HepG2 (cell line): ENCODE measurements around the gene TAOK3. TPM values are rescaled to one million over a fixed set of nuclear protein-coding genes. Genes with fewer than 3 reads are reported as not detected.
A peak's percentile ranks its signal among the peaks of the same experiment; 100 is the strongest.

Experiments used
- BRCA1 ChIP-seq: sonication (generic); formaldehyde crosslinking; IDR thresholded peaks from 2 replicates; pipeline ENCODE4 v1.4.0; 2020; ENCODE audit warnings: missing genetic modification reagents
- ELF3 ChIP-seq: IDR thresholded peaks from 2 replicates; pipeline ENCODE4 v1.6.1; 2016; ENCODE audit warnings: missing genetic modification reagents, missing compliant biosample characterization
- FOXP1 ChIP-seq, 2 experiments: fragments of 450-650 bp in 1 of 2; IDR thresholded peaks; 2 replicates each; pipeline ENCODE4 v1.6.1; 2017 to 2018; ENCODE audit warnings: antibody characterized with exemption in 1 of 2
- HHEX ChIP-seq: IDR thresholded peaks from 2 replicates; pipeline ENCODE4 v1.6.1; 2016; ENCODE audit warnings: control low read depth
- HNF1A ChIP-seq, 2 experiments: sonication (generic) in 1 of 2; formaldehyde crosslinking in 1 of 2; IDR thresholded peaks; 2 replicates each; pipeline versions ENCODE4 v1.4.0 to v1.6.1; 2016 to 2020; ENCODE audit warnings: borderline replicate concordance in 1 of 2, low read depth in 1 of 2, mild to moderate bottlenecking in 1 of 2, missing genetic modification reagents in 1 of 2
- KLF6 ChIP-seq: IDR thresholded peaks from 2 replicates; pipeline ENCODE4 v1.8.0; 2016; ENCODE audit warnings: missing biosample characterization, missing genetic modification reagents
- MED8 ChIP-seq: sonication (generic); formaldehyde crosslinking; IDR thresholded peaks from 2 replicates; pipeline ENCODE4 v1.8.1; 2023; ENCODE audit warnings: mild to moderate bottlenecking, missing genetic modification reagents; ENCODE audit not compliant: insufficient replicate concordance
- NCOR1 ChIP-seq: fragments of 200-600 bp; sonication (generic); IDR thresholded peaks from 2 replicates; pipeline ENCODE4 v1.7.0; 2017; ENCODE audit warnings: antibody characterized with exemption, low read length, borderline replicate concordance
- NFAT5 ChIP-seq: sonication (generic); formaldehyde crosslinking; IDR thresholded peaks from 2 replicates; pipeline ENCODE4 v1.4.0; 2020; ENCODE audit warnings: missing genetic modification reagents
- PBX2 ChIP-seq: IDR thresholded peaks from 2 replicates; pipeline ENCODE4 v1.6.1; 2016; ENCODE audit warnings: control low read depth
- PCBP2 ChIP-seq: fragments of 200-400 bp; formaldehyde crosslinking; optimal IDR thresholded peaks from 2 replicates; pipeline ENCODE3; 2018; ENCODE audit warnings: low read length, low read depth; ENCODE audit not compliant: poor library complexity, severe bottlenecking
- RAD51 ChIP-seq: fragments of 450-650 bp; IDR thresholded peaks from 2 replicates; pipeline ENCODE4 v1.6.1; 2016; ENCODE audit warnings: borderline replicate concordance
- SMARCC2 ChIP-seq: fragments of 450-650 bp; IDR thresholded peaks from 2 replicates; pipeline ENCODE4 v1.6.1; 2017; ENCODE audit warnings: antibody characterized with exemption, mild to moderate bottlenecking
- ZNF431 ChIP-seq: sonication (generic); formaldehyde crosslinking; IDR thresholded peaks from 2 replicates; pipeline ENCODE4 v1.9.0; 2022; ENCODE audit warnings: missing genetic modification reagents, low read depth, mild to moderate bottlenecking, borderline replicate concordance
- ZNF619 ChIP-seq: sonication (generic); formaldehyde crosslinking; IDR thresholded peaks from 2 replicates; pipeline ENCODE4 v1.4.0; 2020; ENCODE audit warnings: mild to moderate bottlenecking, missing genetic modification reagents
- ZNF672 ChIP-seq: sonication (generic); formaldehyde crosslinking; IDR thresholded peaks from 2 replicates; pipeline ENCODE4 v1.8.1; 2022; ENCODE audit warnings: missing genetic modification reagents
- ZNF792 ChIP-seq: IDR thresholded peaks from 2 replicates; pipeline ENCODE4 v1.6.1; 2016
- polyA plus RNA-seq, 8 experiments: library from polyadenylated mRNA; depleted of rRNA in 3 of 8; stranded (reverse) in 7 of 8; unstranded in 1 of 8; fragments of >200 nt; fragmentation: Illumina TruSeq in 4 of 8; extraction: Trizol in 4 of 8; gene quantifications; 2 replicates each; pipeline versions ENCODE4 v1.2.1 to v1.2.3, GENCODE V29; 2011 to 2016; ENCODE audit warnings: low read depth in 4 of 8, missing spikeins in 1 of 8, mixed read lengths in 1 of 8; ENCODE audit not compliant: insufficient read depth in 1 of 8
- total RNA-seq, 5 experiments: library from RNA; depleted of rRNA; stranded (reverse); fragments of >200 nt; fragmentation: Illumina TruSeq; extraction: Trizol; gene quantifications; 2 replicates each; pipeline ENCODE4 v1.2.3, GENCODE V29; 2016; ENCODE audit warnings: low read depth in 1 of 5

TAOK3 gene
- total and polyA plus RNA-seq, 2 of the 13 experiments (the other 11 are each of a cell fraction or from before 2014, with no cell fraction given): 10.4 to 12.3 TPM

- TF ChIP-seq HNF1A (IDR thresholded peaks at IDR 0.05; ENCODE audit: low read depth) (no peak), HNF1A (CRISPR knock-in tag; IDR thresholded peaks at IDR 0.05; ENCODE audit: borderline replicate concordance) (peak; percentile 86), FOXP1 (IDR thresholded peaks at IDR 0.05) (no peak), FOXP1 (CRISPR knock-in tag; IDR thresholded peaks at IDR 0.05) (0 out of 2 replicates have a peak, but pooled peaks have one; percentile 28), ELF3 (CRISPR knock-in tag) (peak; percentile 62), PBX2 (CRISPR knock-in tag) (no peak), KLF6 (peak; percentile 74; the same call in 1 of the 2 replicates), BRCA1 (CRISPR knock-in tag) (peak; percentile 82; the same call in 1 of the 2 replicates), NCOR1 (no peak; the same call in 1 of the 2 replicates), SMARCC2 (no peak), MED8 (CRISPR knock-in tag) (peak; percentile 70), PCBP2 (no peak), ZNF672 (CRISPR knock-in tag) (no peak), HHEX (CRISPR knock-in tag) (no peak), ZNF619 (CRISPR knock-in tag) (peak; percentile 68; the same call in 1 of the 2 replicates), ZNF792 (CRISPR knock-in tag) (peak; percentile 64), RAD51 (no peak), NFAT5 (CRISPR knock-in tag) (peak; percentile 72; the same call in 1 of the 2 replicates), ZNF431 (CRISPR knock-in tag) (peak; percentile 79; the same call in 1 of the 2 replicates)
Measured at GRCh38 chr12:118135788-118136558, 236.7 kb downstream of the TAOK3 start, which contains the start of gene PEBP1 (continued).
